ENCODE results near the gene CPSF4. TPM values are rescaled to one million over a fixed set of nuclear protein-coding genes. Genes with fewer than 3 reads are reported as not detected.

The CPSF4 gene
- total RNA-seq, 4 donors from 2014 or later = 34.3 to 77.9 (median 50.1) TPM

DNA sequence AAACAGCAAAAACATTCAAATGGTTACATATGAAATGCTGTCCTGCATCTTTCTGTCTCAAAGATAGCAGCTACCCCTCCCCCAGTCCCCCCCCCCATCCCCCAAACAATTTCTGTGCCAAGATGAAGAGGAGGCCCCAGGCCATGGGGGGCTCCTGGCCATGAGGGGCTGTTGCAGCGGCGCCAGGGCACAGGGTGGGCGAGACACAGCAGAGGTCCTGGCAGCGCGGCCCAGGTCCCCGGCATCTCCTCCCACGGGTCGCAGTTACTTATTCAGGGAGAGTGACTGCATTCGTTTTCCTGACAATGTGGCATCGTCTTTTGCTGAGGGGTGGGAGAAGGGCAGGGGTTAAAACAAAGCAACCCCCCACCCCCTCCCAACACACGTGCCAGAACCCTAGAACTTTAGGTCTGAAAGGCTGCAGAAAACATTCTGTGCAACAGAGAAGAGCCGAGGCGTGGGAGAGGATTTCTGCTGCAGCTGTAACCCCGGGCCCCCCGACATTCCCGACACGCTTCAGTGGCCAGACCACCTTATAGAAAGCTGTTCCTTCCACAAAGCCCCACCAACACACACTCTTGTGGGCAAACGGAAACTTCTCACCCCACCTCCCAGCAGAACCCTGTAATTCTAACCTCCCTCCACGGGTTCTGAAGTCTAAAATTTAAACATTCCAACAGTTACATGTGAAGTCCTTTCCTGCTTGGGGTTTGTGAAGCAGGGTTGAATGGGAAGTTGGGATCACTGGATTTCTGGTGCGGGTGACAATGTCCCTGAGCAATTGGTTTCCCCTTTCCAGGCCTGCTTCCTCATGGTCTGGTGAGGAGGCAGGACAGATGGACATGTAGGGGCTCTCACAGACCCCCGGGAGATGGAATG, 42.1 kb upstream of the CPSF4 start:
- Histone ChIP-seq H3K27me3 (no peaks in the 10 kb centered on the region), H3K4me1 (peaks cover 0 to 84% (median 20%) of the 10 kb centered on the region in 4 donors), H3K27ac (peak overlapping the region in 2 of 4 donors; percentile 70 to 88), H3K9me3 (no peaks in the 10 kb centered on the region), H3K4me3 (no peak overlapping the region), H3K36me3 (peaks cover 0 to 89% (median 6%) of the 10 kb centered on the region in 3 donors)
- 41 to 50% methylated on average over 18 to 21 of the region's 21 CpGs for WGBS, 2 donors
- no peak for DNase-seq (ENCODE audit: low spot score in 2 of 2)
- TF ChIP-seq EP300 (IDR thresholded peaks at IDR 0.05) (peak in 1 of 2 donors; percentile 10), POLR2A (IDR thresholded peaks at IDR 0.05) (no peak)

DNA sequence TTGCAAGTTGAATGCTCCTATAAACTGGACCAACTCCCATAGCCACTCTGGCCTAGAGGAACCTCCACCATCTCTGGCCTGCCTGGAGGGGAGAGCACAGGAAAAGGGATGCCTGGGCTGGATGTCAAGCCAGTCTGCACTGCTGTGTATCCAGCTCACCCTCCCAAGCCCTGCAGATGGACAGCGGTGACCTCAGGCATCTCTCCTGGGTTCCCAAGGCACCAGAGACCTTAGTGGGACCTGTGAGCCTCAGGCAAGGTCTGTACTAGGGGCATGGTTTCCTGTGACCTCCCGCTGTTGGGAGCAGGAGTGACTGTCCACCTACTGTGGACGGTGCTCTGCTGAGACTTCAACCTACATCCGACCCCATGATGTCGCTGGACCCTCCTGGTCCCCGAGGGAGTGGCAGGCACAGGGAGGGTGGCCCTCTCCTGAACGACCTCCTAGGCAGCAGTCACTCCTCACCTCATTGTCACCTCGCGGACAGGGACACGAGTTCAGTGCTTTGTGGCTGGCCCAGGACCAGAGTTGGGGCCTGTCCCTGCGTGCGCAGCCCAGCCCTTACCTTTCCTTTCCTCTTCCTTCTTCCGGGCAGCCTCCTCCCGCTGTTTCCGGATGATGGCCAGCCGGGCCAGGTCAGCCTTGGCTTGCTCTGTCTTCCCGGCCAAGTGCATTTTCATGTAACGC, 41.3 kb upstream of the CPSF4 start:
- Histone ChIP-seq H3K36me3 (peaks cover 0 to 89% (median 6%) of the 10 kb centered on the region in 3 donors), H3K4me1 (peaks cover 0 to 79% (median 16%) of the 10 kb centered on the region in 4 donors), H3K27me3 (no peaks in the 10 kb centered on the region), H3K9me3 (no peaks in the 10 kb centered on the region), H3K27ac (peak overlapping the region in 3 of 4 donors; percentile 23 to 88 (median 70)), H3K4me3 (no peak overlapping the region)
- TF ChIP-seq POLR2A (IDR thresholded peaks at IDR 0.05) = no peak
- TF ChIP-seq, protein P1, sequence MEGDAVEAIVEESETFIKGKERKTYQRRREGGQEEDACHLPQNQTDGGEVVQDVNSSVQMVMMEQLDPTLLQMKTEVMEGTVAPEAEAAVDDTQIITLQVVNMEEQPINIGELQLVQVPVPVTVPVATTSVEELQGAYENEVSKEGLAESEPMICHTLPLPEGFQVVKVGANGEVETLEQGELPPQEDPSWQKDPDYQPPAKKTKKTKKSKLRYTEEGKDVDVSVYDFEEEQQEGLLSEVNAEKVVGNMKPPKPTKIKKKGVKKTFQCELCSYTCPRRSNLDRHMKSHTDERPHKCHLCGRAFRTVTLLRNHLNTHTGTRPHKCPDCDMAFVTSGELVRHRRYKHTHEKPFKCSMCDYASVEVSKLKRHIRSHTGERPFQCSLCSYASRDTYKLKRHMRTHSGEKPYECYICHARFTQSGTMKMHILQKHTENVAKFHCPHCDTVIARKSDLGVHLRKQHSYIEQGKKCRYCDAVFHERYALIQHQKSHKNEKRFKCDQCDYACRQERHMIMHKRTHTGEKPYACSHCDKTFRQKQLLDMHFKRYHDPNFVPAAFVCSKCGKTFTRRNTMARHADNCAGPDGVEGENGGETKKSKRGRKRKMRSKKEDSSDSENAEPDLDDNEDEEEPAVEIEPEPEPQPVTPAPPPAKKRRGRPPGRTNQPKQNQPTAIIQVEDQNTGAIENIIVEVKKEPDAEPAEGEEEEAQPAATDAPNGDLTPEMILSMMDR (IDR thresholded peaks at IDR 0.05) = no peak
- 74 to 77% methylated on average over 16 to 17 of the region's 18 CpGs for WGBS, 2 donors
- no peak for DNase-seq (ENCODE audit: low spot score in 2 of 2)

DNA sequence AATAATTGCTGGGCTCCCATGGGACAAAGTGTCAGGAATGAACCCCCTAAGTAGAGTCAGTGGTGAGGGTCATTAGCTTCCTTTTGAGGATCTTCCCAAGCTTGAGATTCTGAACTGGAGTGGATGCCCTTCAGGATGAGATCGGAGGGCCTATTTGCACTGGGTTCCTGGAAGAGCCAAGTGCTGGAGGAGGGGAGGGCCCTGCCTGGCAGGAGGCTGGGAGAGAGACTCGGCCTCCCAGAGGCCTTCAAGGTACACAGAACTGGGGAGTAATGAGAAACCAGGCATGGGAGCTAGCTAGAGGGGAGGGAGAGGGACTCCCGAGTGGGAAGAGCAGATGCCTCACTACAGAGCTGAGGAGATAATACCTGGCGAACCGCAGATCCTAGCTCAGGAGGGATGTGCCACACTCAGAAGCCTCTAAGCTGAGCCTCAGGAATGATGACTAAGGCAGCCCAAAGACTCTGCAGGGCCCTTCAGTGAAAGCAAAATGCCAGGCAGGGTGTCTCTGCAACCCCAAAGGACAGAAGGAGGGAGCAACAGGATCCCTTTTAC, 39.8 kb upstream of the CPSF4 start:
- no peak for DNase-seq (ENCODE audit: low spot score in 2 of 2)
- H3K4me3 ChIP-seq = no peak overlapping the region
- H3K9me3 ChIP-seq = no peaks in the 10 kb centered on the region
- no peak for TF ChIP-seq EP300 (IDR thresholded peaks at IDR 0.05)
- H3K27me3 ChIP-seq = no peaks in the 10 kb centered on the region
- peaks cover 0 to 72% (median 9%) of the 10 kb centered on the region in 4 donors for H3K4me1 ChIP-seq
- peaks cover 0 to 99% (median 9%) of the 10 kb centered on the region in 3 donors for H3K36me3 ChIP-seq
- 72% methylated on average over 5 of the region's 5 CpGs for WGBS, 2 donors
- H3K27ac ChIP-seq = peak overlapping the region in 2 of 4 donors; percentile 28 to 88

DNA sequence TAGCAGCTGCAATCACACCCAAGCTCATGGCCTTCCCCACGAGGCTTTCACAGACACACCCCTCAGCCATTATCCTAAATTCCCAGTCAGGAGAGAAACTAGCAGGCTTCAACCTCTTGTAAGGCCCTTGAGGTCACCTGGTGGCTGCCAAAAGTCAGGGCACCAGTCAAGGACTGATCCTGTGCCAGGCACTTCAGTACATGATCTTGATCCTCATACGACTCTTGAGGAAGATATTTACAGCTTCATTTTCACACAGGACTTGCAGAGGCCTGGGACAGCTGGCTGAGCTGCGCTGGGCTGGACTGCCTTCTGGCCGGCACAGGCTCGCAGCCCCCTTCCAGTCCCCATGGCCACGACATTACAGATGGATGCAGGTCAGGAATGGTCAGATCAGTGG, 39.1 kb upstream of the CPSF4 start:
- H3K4me3 ChIP-seq = no peak overlapping the region
- peaks cover 0 to 99% (median 9%) of the 10 kb centered on the region in 3 donors for H3K36me3 ChIP-seq
- 60 to 69% methylated on average over 6 of the region's 6 CpGs for WGBS, 2 donors
- peak overlapping the region in 1 of 4 donors; percentile 88 for H3K27ac ChIP-seq
- TF ChIP-seq, protein P1 (IDR thresholded peaks at IDR 0.05) = no peak
- TF ChIP-seq POLR2A (IDR thresholded peaks at IDR 0.05) (no peak), EP300 (IDR thresholded peaks at IDR 0.05) (no peak)
- no peak for DNase-seq (ENCODE audit: low spot score in 2 of 2)
- no peaks in the 10 kb centered on the region for H3K9me3 ChIP-seq
- peaks cover 0 to 72% (median 11%) of the 10 kb centered on the region in 4 donors for H3K4me1 ChIP-seq
- H3K27me3 ChIP-seq = no peaks in the 10 kb centered on the region

DNA sequence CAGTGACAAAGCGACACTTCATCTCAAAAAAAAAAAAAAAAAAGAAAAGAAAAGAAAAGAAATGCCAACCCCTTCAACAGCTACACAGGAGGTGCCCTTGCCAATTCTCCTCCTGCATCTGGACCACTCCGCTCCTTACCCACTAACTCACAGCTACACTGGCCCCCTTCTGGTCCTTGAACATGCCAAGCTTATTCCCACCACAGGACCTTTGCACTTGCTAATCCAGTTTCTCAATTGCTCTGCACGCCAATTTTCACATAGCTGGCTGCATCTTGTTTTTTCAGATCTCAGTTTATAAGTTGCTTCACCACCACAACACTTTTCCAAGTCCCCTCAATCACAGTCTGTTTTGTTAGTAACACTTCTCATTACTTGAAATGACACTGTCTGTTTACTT, 35.9 kb upstream of the CPSF4 start:
- TF ChIP-seq POLR2A (IDR thresholded peaks at IDR 0.05) (no peak), EP300 (IDR thresholded peaks at IDR 0.05) (no peak)
- TF ChIP-seq, protein P1 (IDR thresholded peaks at IDR 0.05) = no peak
- no peak overlapping the region for H3K4me3 ChIP-seq
- no peak overlapping the region for H3K27ac ChIP-seq
- H3K4me1 ChIP-seq = peaks cover 0 to 71% (median 29%) of the 10 kb centered on the region in 4 donors
- H3K9me3 ChIP-seq = no peaks in the 10 kb centered on the region
- DNase-seq (ENCODE audit: low spot score in 2 of 2) = no peak
- H3K36me3 ChIP-seq = peaks cover 0 to 72% (median 3%) of the 10 kb centered on the region in 3 donors
- H3K27me3 ChIP-seq = no peaks in the 10 kb centered on the region
- WGBS, 2 donors = 95 to 96% methylated on average over 3 of the region's 3 CpGs

All from tibial nerve (tissue), 4 donors.